Measurements from ENCODE around the gene H3-3A. TPM values are rescaled to one million over a fixed set of nuclear protein-coding genes. Genes with fewer than 3 reads are reported as not detected.

H3-3A gene
- total RNA-seq, 1 donor: 148 TPM

DNA sequence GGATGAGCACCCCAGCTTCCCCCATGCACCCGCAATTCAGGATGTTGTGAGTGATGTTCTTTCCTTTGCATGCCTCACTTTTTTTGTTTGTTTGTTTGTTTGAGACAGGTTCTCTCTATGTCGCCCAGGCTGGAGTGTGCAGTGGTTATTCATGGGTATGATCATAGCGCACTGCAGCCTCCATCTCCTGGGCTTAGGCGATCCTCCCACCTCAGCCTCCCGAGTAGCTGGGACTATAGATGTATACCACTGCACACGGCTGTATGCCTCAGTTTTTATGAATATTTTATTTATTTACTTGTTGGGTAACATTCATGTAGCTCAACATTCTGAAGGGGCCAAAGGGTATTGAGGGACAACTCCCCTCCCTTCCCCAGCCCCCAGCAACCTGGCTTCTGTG lies 54.8 kb downstream of the H3-3A start:
- no peak overlapping the region for H3K4me3 ChIP-seq (ENCODE audit: low read depth, low read length)
- TF ChIP-seq, protein P1, sequence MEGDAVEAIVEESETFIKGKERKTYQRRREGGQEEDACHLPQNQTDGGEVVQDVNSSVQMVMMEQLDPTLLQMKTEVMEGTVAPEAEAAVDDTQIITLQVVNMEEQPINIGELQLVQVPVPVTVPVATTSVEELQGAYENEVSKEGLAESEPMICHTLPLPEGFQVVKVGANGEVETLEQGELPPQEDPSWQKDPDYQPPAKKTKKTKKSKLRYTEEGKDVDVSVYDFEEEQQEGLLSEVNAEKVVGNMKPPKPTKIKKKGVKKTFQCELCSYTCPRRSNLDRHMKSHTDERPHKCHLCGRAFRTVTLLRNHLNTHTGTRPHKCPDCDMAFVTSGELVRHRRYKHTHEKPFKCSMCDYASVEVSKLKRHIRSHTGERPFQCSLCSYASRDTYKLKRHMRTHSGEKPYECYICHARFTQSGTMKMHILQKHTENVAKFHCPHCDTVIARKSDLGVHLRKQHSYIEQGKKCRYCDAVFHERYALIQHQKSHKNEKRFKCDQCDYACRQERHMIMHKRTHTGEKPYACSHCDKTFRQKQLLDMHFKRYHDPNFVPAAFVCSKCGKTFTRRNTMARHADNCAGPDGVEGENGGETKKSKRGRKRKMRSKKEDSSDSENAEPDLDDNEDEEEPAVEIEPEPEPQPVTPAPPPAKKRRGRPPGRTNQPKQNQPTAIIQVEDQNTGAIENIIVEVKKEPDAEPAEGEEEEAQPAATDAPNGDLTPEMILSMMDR (IDR thresholded peaks at IDR 0.05; ENCODE audit: insufficient read depth, low read depth, low read length): no peak
- DNase-seq (ENCODE audit: low read depth): no peak

GRCh38 chr1:226118357-226118756 lies 55.8 kb downstream of the H3-3A start:
- TF ChIP-seq, protein P1 (IDR thresholded peaks at IDR 0.05; ENCODE audit: insufficient read depth, low read depth, low read length): no peak
- no peak for DNase-seq (ENCODE audit: low read depth)
- no peak overlapping the region for H3K4me3 ChIP-seq (ENCODE audit: low read depth, low read length)

- DNase-seq (ENCODE audit: low read depth): no peak
- H3K4me3 ChIP-seq (ENCODE audit: low read depth, low read length): no peak overlapping the region
- TF ChIP-seq, protein P1 (IDR thresholded peaks at IDR 0.05; ENCODE audit: insufficient read depth, low read depth, low read length): no peak
Measured at GRCh38 chr1:226119169-226119568, 56.7 kb downstream of the H3-3A start.

GRCh38 chr1:226120398-226120797 lies 57.9 kb downstream of the H3-3A start:
- no peak for DNase-seq (ENCODE audit: low read depth)
- no peak overlapping the region for H3K4me3 ChIP-seq (ENCODE audit: low read depth, low read length)
- TF ChIP-seq, protein P1 (IDR thresholded peaks at IDR 0.05; ENCODE audit: insufficient read depth, low read depth, low read length): no peak

DNA sequence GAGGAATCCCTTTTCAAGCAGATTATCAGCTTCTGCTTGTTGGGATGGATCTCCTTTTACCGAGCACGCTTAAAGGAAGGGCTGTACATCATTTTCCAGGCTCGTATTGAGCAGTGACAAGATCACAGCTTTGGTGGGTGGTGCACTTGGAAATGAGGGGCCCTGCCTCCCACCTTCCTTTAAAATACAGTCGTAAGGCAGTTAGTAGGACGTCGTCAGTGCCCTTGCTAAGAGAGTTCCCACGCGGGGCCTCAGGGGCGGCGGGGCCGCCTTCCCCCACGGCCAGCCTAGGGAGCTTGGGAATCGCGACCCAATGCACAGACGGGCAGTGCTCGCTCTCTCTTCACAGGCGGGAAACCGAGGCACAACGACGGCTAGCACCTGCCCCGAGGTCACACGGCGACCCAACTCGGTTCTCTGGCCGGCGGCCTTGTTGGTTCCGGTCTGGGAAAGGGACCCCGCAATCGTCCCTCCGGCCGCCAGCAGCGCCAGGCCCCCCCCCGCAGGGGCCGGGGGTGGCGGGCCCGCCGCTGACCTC lies 58.6 kb downstream of the H3-3A start:
- H3K4me3 ChIP-seq (ENCODE audit: low read depth, low read length): peak overlapping the region; percentile 37
- DNase-seq (ENCODE audit: low read depth): no peak
- TF ChIP-seq, protein P1 (IDR thresholded peaks at IDR 0.05; ENCODE audit: insufficient read depth, low read depth, low read length): no peak

Other genes with a start within 250 kb of the H3-3A start
- gene TMEM63A, start 180.3 kb upstream of the H3-3A start, total RNA-seq: 20.3 and 26.3 TPM in 2 replicates
- gene LEFTY1, start 173.6 kb upstream of the H3-3A start, total RNA-seq: 0.32 TPM in 1 of 2 replicates, not detected in the other
- gene PYCR2, start 138.5 kb upstream of the H3-3A start, total RNA-seq: 28.0 and 36.7 TPM in 2 replicates
- gene LEFTY2, start 121.5 kb upstream of the H3-3A start, total RNA-seq: under 0.01 TPM in 1 of 2 replicates, not detected in the other
- gene SDE2, start 63.4 kb upstream of the H3-3A start, total RNA-seq: 22.2 and 31.5 TPM in 2 replicates
- 62.2 and 95.4 TPM in 2 replicates for gene ACBD3, start 124.0 kb downstream of the H3-3A start, total RNA-seq
- 0.43 TPM in 1 of 2 replicates, not detected in the other for gene MIXL1, start 160.9 kb downstream of the H3-3A start, total RNA-seq
- 4.2 and 5.6 TPM in 2 replicates for gene LIN9, start 246.4 kb downstream of the H3-3A start, total RNA-seq